Measurements from ENCODE around the gene RGS8.

DNA sequence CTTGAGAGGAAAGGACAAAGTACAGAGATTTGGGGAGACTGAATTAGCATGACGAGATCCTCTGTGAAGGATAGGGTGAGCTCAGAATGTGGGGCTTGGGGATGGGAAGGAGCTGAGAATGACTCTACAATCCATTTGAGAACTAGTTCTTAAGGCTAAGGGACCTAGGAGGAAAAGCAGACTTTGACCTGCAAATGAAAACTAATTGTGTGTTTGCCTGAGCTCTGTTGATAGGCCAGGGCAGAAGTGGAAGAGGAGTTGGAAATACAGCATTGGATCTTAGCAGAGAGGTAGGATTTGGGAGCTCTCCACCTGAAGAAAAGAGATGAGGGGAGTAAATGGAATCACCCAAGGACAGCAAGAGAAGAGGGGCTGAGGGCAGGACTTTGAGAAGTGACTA, 2.1 kb upstream of the RGS8 start:
- no peak for TF ChIP-seq POLR2A (IDR thresholded peaks at IDR 0.05)
- TF ChIP-seq, protein P1, sequence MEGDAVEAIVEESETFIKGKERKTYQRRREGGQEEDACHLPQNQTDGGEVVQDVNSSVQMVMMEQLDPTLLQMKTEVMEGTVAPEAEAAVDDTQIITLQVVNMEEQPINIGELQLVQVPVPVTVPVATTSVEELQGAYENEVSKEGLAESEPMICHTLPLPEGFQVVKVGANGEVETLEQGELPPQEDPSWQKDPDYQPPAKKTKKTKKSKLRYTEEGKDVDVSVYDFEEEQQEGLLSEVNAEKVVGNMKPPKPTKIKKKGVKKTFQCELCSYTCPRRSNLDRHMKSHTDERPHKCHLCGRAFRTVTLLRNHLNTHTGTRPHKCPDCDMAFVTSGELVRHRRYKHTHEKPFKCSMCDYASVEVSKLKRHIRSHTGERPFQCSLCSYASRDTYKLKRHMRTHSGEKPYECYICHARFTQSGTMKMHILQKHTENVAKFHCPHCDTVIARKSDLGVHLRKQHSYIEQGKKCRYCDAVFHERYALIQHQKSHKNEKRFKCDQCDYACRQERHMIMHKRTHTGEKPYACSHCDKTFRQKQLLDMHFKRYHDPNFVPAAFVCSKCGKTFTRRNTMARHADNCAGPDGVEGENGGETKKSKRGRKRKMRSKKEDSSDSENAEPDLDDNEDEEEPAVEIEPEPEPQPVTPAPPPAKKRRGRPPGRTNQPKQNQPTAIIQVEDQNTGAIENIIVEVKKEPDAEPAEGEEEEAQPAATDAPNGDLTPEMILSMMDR (IDR thresholded peaks at IDR 0.05) = no peak
